Uterus (tissue), 2 donors: ENCODE data around the gene WDR33.

Experiments used
- CTCF ChIP-seq, 4 experiments: fragments of 200-600 bp in 2 of 4; fragments of 450-650 bp in 2 of 4; sonication (generic) in 2 of 4; IDR thresholded peaks; one replicate each; pipeline ENCODE4 v1.5.1; 2016 to 2019; ENCODE audit warnings: antibody characterized with exemption in 4 of 4, mild to moderate bottlenecking in 2 of 4, moderate library complexity in 1 of 4
- POLR2A ChIP-seq, 2 donors: fragments of 450-650 bp; IDR thresholded peaks; one replicate each; pipeline ENCODE4 v1.6.1; 2016; ENCODE audit warnings: antibody characterized with exemption in 2 of 2, mild to moderate bottlenecking in 1 of 2, moderate library complexity in 1 of 2

- TF ChIP-seq CTCF (IDR thresholded peaks at IDR 0.05) (no peak), POLR2A (IDR thresholded peaks at IDR 0.05) (no peak)
These were observed 89.0 kb downstream of the WDR33 start for GRCh38 chr2:127721978-127722355.
